Calu3 (cell line): ENCODE data around the gene CRELD1. TPM values are rescaled to one million over a fixed set of nuclear protein-coding genes. Genes with fewer than 3 reads are reported as not detected.

Experiments used
- BruUV-seq: library from RNA; stranded (reverse); fragments of 400-500 nt; replicated peaks from 2 replicates; lab custom pipeline; 2021; lab: Mats Ljungman, UMichigan
- CTCF ChIA-PET: fragments of 300-600 bp; sonication (Branson Sonifier 250); formaldehyde crosslinking; loops from one replicate; lab custom pipeline; 2022; ENCODE audit warnings: antibody characterized with exemption; lab: Charles Lee
- DNase-seq: peaks from one replicate; pipeline ENCODE4 v3.0.0; 2022
- H3K27ac Mint-ChIP-seq: one replicate; pipeline ENCODE4 v1.8.0; 2022; ENCODE audit warnings: mixed read lengths; ENCODE audit not compliant: unreplicated experiment
- H3K27me3 Mint-ChIP-seq: one replicate; pipeline ENCODE4 v1.8.0; 2022; ENCODE audit warnings: mixed read lengths; ENCODE audit not compliant: unreplicated experiment
- H3K36me3 Mint-ChIP-seq: one replicate; pipeline ENCODE4 v1.8.0; 2022; ENCODE audit warnings: mild to moderate bottlenecking, moderate library complexity, mixed read lengths; ENCODE audit not compliant: insufficient read depth, unreplicated experiment
- H3K4me1 Mint-ChIP-seq: one replicate; pipeline ENCODE4 v1.8.0; 2022; ENCODE audit warnings: mild to moderate bottlenecking, low read depth, mixed read lengths; ENCODE audit not compliant: unreplicated experiment
- H3K4me3 Mint-ChIP-seq: one replicate; pipeline ENCODE4 v1.8.0; 2022; ENCODE audit warnings: mild to moderate bottlenecking, low read depth, moderate library complexity, mixed read lengths; ENCODE audit not compliant: unreplicated experiment
- H3K9me3 Mint-ChIP-seq: one replicate; pipeline ENCODE4 v1.8.0; 2022; ENCODE audit warnings: low read depth, mixed read lengths; ENCODE audit not compliant: unreplicated experiment
- intact Hi-C: fragments of 100-400 bp; cut with micrococcal nuclease; formaldehyde crosslinking; loops from one replicate; pipeline ENCODE4 v1.10.0; 2022; ENCODE audit not compliant: unreplicated experiment
- total RNA-seq: library from RNA; stranded (reverse); gene quantifications from 2 replicates; pipeline ENCODE4 v1.2.3, GENCODE V29; 2022
- TF ChIP-seq, protein P1 (sequence below): fragments of 200-600 bp; IDR thresholded peaks from one replicate; pipeline ENCODE4 v1.8.0; 2022; ENCODE audit warnings: antibody characterized with exemption; ENCODE audit not compliant: unreplicated experiment

Gene CRELD1
- total RNA-seq, 1 experiment from 2014 or later = 25.4 TPM

DNA sequence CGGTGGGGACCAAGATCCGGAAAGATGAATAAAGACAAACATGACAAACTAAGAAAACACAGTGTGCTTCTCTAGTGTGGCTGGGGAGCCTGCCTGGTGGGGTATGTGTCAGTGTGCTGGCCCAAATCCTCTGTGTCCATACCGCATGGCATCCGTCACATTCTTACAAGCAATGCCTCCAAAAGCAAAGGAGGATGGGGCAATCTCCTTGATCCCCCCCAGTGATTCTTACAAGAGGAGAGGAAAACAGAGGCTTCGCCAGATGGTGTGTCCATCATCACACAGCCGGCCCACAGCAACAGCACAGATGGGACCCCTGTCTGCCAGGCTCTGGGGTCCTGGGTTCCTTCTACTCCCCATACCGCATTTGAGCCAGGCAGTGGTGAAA, 17.3 kb upstream of the CRELD1 start:
- H3K27ac Mint-ChIP-seq = no peak overlapping the region
- peaks cover 20% of the 10 kb centered on the region for H3K36me3 Mint-ChIP-seq
- peak overlapping the region; percentile 69 for H3K4me3 Mint-ChIP-seq
- CTCF ChIA-PET = interaction anchor here (0.7 to 1.7 kb wide), 6 partner anchors 9 to 225 kb away, joined by 3 to 5 read pairs (median 3); partner anchors contain the start of gene VHL
- TF ChIP-seq, protein P1, sequence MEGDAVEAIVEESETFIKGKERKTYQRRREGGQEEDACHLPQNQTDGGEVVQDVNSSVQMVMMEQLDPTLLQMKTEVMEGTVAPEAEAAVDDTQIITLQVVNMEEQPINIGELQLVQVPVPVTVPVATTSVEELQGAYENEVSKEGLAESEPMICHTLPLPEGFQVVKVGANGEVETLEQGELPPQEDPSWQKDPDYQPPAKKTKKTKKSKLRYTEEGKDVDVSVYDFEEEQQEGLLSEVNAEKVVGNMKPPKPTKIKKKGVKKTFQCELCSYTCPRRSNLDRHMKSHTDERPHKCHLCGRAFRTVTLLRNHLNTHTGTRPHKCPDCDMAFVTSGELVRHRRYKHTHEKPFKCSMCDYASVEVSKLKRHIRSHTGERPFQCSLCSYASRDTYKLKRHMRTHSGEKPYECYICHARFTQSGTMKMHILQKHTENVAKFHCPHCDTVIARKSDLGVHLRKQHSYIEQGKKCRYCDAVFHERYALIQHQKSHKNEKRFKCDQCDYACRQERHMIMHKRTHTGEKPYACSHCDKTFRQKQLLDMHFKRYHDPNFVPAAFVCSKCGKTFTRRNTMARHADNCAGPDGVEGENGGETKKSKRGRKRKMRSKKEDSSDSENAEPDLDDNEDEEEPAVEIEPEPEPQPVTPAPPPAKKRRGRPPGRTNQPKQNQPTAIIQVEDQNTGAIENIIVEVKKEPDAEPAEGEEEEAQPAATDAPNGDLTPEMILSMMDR = no peak
- peaks cover 9% of the 10 kb centered on the region for H3K4me1 Mint-ChIP-seq
- no peaks in the 10 kb centered on the region for H3K9me3 Mint-ChIP-seq
- H3K27me3 Mint-ChIP-seq = no peaks in the 10 kb centered on the region
- intact Hi-C loops = no loop called here
- no peak for DNase-seq
- BruUV-seq = no TSS peak

DNA sequence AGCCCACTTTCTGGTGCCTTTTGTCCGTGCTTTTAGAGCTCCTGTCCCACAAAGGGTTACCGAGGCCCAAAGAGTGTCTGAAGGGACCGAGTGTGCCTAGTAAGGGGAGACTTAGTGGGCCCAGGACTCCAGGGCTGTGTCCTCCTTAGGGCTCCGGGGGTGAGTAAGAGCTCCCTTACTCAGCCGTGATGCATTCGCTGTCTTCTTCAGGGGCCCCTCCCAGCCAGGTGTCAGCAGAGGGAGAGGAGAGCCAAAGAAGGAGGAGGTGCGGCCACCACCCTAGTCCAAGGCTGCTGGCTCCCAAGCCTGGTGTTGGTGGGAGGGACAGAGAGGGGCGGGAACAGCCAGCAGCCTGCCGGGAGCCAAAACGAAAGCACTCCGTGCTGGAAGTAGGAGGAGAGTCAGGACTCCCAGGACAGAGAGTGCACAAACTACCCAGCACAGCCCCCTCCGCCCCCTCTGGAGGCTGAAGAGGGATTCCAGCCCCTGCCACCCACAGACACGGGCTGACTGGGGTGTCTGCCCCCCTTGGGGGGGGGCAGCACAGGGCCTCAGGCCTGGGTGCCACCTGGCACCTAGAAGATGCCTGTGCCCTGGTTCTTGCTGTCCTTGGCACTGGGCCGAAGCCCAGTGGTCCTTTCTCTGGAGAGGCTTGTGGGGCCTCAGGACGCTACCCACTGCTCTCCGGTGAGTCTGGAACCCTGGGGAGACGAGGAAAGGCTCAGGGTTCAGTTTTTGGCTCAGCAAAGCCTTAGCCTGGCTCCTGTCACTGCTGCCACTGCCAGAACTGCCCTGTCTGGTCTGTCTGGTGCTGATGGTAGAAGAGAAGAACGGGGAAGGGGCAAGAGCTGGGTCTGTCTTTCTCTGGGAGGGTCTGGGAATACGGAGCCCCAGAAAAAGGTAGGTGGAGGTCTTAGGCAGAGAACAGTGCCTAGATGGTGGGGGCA, 16.6 kb upstream of the CRELD1 start, which contains the start of gene IL17RC:
Gene IL17RC, plus strand, starts transcription at position 365 of the 947 bp plus-strand sequence. Its CDS starts 218 bp downstream, at position 583.
- Mint-ChIP-seq H3K27me3 (no peaks in the 10 kb centered on the region), H3K36me3 (peaks cover 15% of the 10 kb centered on the region), H3K4me3 (peak within 1 kb of the TSS; percentile 69), H3K9me3 (no peaks in the 10 kb centered on the region), H3K4me1 (peaks cover 9% of the 10 kb centered on the region), H3K27ac (peak within 1 kb of the TSS; percentile 27)
- DNase-seq = peak; percentile 80
- TF ChIP-seq, protein P1 = no peak
- CTCF ChIA-PET = interaction anchor here (0.6 to 1.7 kb wide), 7 partner anchors 9 to 225 kb away, joined by 3 to 5 read pairs (median 3); partner anchors contain the start of gene VHL
- TSS peak; percentile 25 for BruUV-seq
- intact Hi-C loops = no loop called here

DNA sequence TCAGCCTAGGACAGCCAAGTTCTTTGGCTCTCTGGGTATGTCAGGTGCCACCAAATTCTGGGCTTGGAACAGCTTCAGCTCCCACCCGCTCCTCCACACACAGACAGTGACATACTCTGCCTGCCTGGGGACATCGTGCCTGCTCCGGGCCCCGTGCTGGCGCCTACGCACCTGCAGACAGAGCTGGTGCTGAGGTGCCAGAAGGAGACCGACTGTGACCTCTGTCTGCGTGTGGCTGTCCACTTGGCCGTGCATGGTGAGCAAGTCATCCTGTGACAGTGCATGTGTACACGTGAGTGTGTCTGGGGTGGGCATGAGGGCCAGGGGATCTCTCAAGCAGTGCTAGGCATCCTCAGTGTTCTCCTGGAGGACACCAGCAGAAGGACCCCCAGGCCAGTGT, 15.8 kb upstream of the CRELD1 start:
- BruUV-seq = no TSS peak
- Mint-ChIP-seq H3K36me3 (peaks cover 11% of the 10 kb centered on the region), H3K27ac (no peak overlapping the region), H3K27me3 (no peaks in the 10 kb centered on the region), H3K9me3 (no peaks in the 10 kb centered on the region), H3K4me3 (peak overlapping the region; percentile 69), H3K4me1 (peaks cover 9% of the 10 kb centered on the region)
- CTCF ChIA-PET = interaction anchor here (1.7 kb wide), 1 partner anchor 20 kb away, joined by 4 read pairs; no protein-coding TSS in a partner anchor
- TF ChIP-seq, protein P1 = no peak
- DNase-seq = no peak
- intact Hi-C loops = no loop called here

DNA sequence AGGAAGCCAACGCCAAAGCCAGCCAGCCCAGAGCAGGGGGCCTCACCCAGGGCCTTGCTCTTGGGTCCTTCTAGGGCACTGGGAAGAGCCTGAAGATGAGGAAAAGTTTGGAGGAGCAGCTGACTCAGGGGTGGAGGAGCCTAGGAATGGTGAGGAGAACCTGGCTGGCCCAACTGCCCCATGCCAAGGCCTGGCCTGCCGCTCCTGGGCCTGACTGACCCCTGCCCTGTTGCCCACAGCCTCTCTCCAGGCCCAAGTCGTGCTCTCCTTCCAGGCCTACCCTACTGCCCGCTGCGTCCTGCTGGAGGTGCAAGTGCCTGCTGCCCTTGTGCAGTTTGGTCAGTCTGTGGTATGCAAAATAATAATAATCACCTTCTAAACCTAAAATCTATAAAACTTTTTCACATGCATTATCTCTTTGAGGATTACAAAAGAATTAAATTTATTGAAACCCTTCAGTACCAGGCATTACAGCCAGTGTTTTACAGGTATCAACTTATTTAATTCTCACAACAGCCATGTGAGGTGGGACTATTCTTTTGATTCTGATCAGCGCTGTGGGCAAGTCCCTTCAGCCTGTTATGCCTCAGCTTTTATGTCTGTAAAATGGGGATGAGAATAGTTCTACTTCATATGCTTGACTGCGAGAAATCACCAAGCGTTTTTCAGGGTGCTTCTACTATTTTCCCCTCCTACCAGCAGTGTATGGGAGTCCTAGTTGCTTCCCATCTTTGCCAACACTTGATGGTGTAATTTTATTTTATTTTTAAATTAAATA, 15.2 kb upstream of the CRELD1 start:
- Mint-ChIP-seq H3K4me1 (peaks cover 9% of the 10 kb centered on the region), H3K27me3 (no peaks in the 10 kb centered on the region), H3K4me3 (no peak overlapping the region), H3K27ac (no peak overlapping the region), H3K36me3 (peaks cover 11% of the 10 kb centered on the region), H3K9me3 (no peaks in the 10 kb centered on the region)
- TF ChIP-seq, protein P1 = no peak
- no peak for DNase-seq
- CTCF ChIA-PET = no interaction called here
- intact Hi-C loops = no loop called here
- no TSS peak for BruUV-seq
